GM21381 (cell line): Measurements from ENCODE around the gene AKR1B1.

Experiments
- ATAC-seq: cut with Tn5 transposase; IDR thresholded peaks from one replicate; pipeline ENCODE4 v1.9.1; 2021; ENCODE audit warnings: mild to moderate bottlenecking, moderate library complexity; ENCODE audit not compliant: unreplicated experiment

The AKR1B1 gene

GRCh38 chr7:134420424-134421125, 38.3 kb downstream of the AKR1B1 start:
- ATAC-seq, result no peak

- no peak for ATAC-seq
Observed at GRCh38 chr7:134419875-134420274, 39.0 kb downstream of the AKR1B1 start.

- no peak for ATAC-seq
Observed at GRCh38 chr7:134419085-134419484, 39.8 kb downstream of the AKR1B1 start.

GRCh38 chr7:134415700-134416099, 43.2 kb downstream of the AKR1B1 start:
- ATAC-seq, result no peak

GRCh38 chr7:134414109-134414508, 44.8 kb downstream of the AKR1B1 start:
- no peak for ATAC-seq

GRCh38 chr7:134407311-134407710, 51.6 kb downstream of the AKR1B1 start:
- ATAC-seq, result no peak

GRCh38 chr7:134406431-134406830, 52.5 kb downstream of the AKR1B1 start:
- no peak for ATAC-seq

GRCh38 chr7:134405299-134405698, 53.6 kb downstream of the AKR1B1 start:
- no peak for ATAC-seq

- no peak for ATAC-seq
Observed at GRCh38 chr7:134403062-134403461, 55.8 kb downstream of the AKR1B1 start.

GRCh38 chr7:134400859-134401258, 58.0 kb downstream of the AKR1B1 start:
- no peak for ATAC-seq

- ATAC-seq, result no peak
Observed at GRCh38 chr7:134396031-134396430, 62.9 kb downstream of the AKR1B1 start.

- ATAC-seq, result no peak
Observed at GRCh38 chr7:134395604-134396003, 63.3 kb downstream of the AKR1B1 start.

- ATAC-seq, result no peak
Observed at GRCh38 chr7:134394056-134394455, 64.8 kb downstream of the AKR1B1 start.
